GM21381 (cell line): ENCODE results near the gene HLA-C.
A peak's percentile ranks its signal among the peaks of the same experiment; 100 is the strongest.
"Not testable (repeated sequence)": the region's sequence is repeated elsewhere in the genome, so short reads cannot be mapped to it uniquely, and the experiment has no call there.

Experiments
- ATAC-seq: cut with Tn5 transposase; IDR thresholded peaks from one replicate; pipeline ENCODE4 v1.9.1; 2021; ENCODE audit warnings: mild to moderate bottlenecking, moderate library complexity; ENCODE audit not compliant: unreplicated experiment

Gene HLA-C

DNA sequence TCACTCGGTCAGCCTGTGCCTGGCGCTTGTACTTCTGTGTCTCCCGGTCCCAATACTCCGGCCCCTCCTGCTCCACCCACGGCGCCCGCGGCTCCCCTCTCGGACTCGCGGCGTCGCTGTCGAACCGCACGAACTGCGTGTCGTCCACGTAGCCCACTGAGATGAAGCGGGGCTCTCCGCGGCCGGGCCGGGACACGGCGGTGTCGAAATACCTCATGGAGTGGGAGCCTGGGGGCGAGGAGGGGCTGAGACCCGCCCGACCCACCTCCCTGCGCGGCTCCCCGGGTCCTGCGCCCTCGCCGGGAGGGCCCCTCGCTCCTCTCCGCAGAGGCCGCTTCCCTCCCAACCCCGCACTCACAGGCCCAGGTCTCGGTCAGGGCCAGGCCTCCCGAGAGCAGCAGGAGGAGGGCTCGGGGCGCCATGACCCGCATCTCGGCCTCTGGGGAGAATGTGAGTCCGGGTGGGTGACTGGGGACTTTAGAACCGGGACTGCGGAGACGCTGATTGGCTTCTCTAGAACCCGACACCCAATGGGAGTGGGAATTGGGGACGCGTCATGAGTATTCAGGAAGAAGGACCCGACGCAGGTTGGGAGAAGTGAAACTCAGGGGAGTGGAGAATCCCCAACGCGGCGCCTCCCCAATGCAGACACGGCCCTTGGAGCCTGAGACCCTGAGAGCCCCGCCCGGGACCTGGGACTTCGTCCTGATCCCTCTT, at the start of gene HLA-C:
Gene HLA-C, minus strand, starts transcription at position 452 of the 717 bp plus-strand sequence. Its CDS starts 21 bp downstream, at position 431.
- peak; percentile 78 for ATAC-seq

- no peak for ATAC-seq
Measured at GRCh38 chr6:31321005-31321707, 49.3 kb upstream of the HLA-C start.

- no peak for ATAC-seq
Measured at GRCh38 chr6:31317036-31317435, 45.1 kb upstream of the HLA-C start.

GRCh38 chr6:31309641-31310040, 37.7 kb upstream of the HLA-C start:
- ATAC-seq: no peak

- ATAC-seq: no peak
Measured at GRCh38 chr6:31308845-31309175, 36.9 kb upstream of the HLA-C start.

GRCh38 chr6:31308050-31308844, 36.4 kb upstream of the HLA-C start:
- ATAC-seq: no peak

DNA sequence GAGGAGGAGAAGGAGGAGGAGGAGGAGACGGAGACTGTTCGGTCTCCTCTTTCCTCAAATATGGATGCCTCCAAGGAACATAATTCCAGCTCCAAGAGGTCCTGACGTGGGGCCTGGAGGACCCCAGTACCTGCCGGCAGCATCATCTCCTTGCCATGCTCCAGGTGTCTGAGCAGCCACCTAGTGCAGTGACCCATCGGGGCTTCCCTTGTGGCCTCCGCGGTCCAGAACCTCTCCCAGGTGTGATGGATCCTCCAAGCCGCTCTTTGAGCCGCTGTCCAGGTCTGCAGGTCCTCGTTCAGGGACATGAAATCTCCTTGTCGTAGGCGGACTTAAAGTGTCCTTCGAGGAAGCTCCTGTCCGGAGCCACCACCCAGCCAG, 35.8 kb upstream of the HLA-C start:
- no peak for ATAC-seq

DNA sequence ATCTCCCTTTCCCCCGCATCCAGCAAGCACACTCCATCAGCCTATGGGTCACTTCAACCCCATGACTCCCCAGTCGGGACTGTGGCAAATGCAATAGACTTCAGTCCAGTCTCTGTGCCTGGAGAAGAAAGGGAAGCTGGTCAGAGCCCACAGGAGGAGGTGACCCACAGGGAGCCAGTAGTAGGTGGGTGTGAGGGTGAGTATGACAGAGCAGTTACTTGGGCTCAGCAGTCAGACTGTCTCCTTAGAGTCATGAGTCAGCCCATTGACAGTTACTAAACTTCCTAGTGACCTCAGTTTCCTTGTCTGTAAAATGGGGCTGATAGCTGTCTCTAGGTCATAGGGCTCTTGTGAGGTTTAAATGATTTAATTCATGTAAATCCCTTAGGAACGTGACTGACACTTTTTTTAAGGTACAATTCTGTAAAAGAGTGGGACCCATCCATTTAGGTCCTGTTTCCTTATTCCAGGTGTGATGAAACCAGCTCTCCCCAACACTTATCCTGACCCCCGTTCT, 33.9 kb upstream of the HLA-C start:
- ATAC-seq: no peak

GRCh38 chr6:31304683-31305082, 32.8 kb upstream of the HLA-C start:
- no peak for ATAC-seq

DNA sequence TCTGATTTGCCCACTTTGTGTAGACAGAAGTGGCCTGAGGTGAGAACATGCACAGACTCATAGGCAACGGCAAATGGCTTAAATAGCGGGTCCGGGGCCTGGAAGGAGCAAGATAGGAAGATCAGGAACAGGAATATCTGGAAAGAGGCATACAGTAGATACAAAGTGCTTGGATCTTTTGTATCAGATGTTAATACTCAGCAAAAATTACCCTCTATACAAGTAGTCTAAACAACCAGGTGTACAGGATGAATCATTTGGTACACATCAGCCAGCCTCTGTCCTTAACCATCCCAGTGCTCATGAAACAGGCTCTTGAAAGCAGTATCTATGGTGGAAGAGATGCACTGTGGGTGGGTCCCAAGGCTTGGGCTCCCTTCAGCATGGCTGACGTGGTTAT, 28.9 kb upstream of the HLA-C start:
- ATAC-seq: no peak

- no peak for ATAC-seq
Measured at GRCh38 chr6:31299947-31300346, 28.1 kb upstream of the HLA-C start.

GRCh38 chr6:31299511-31299910, 27.6 kb upstream of the HLA-C start:
- ATAC-seq: no peak

GRCh38 chr6:31294056-31294455, 22.2 kb upstream of the HLA-C start:
- ATAC-seq: no peak

- ATAC-seq: no peak
Measured at GRCh38 chr6:31293343-31293742, 21.5 kb upstream of the HLA-C start.

- ATAC-seq: no peak
Measured at GRCh38 chr6:31289788-31290187, 17.9 kb upstream of the HLA-C start.

DNA sequence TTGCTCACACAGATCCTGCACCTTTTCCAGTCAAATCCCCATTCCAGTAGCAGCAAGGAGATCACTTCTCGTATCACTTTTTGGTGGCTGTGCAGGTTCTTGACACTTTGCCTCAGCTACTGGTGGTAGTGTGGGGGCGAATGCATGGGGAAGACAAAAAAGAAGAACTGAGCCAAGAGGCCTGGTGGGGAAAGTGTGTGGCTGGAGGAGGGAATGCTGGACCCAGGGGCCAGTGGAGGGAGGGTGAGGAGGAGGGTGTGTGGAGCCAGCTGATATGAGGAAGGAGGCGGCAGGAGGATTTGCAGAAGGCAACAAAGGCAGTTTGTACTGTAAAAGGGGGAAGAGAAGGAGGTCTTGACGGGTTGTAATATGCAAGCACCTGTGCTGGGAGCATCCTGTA, 15.7 kb upstream of the HLA-C start:
- ATAC-seq: no peak

GRCh38 chr6:31285982-31286381, 14.1 kb upstream of the HLA-C start:
- no peak for ATAC-seq

GRCh38 chr6:31285486-31285885, 13.6 kb upstream of the HLA-C start:
- no peak for ATAC-seq

GRCh38 chr6:31279647-31280046, 7.8 kb upstream of the HLA-C start:
- not testable (repeated sequence) for ATAC-seq

- no peak for ATAC-seq
Measured at GRCh38 chr6:31272836-31273626, 1.1 kb upstream of the HLA-C start.

DNA sequence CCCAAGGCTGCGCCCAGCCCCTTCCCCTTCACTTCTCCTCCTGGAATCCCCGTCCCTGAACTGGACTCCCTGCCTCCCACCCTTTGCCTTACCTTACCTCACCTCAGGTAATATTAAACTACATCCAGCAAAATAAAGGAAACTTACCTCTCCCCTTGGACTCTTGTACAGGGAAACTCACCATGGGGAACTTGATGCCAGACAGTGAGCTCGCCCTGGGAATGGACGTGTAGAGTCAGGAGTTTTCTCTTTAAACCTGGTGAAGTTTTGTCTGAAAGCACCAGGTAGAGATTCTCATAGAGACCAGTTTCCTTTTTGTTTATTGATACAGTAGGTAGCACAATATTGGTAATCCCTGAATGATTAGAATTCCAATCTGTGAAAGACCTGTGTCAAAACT, 544 bp upstream of the HLA-C start:
- ATAC-seq: peak; percentile 2
